A673 (cell line): Measurements from ENCODE around the gene NLGN1. TPM values are rescaled to one million over a fixed set of nuclear protein-coding genes. Genes with fewer than 3 reads are reported as not detected.

ENCODE experiments used
- BruUV-seq: library from RNA; stranded (reverse); fragments of 400-500 nt; replicated peaks from 2 replicates; lab custom pipeline; 2021; lab: Mats Ljungman, UMichigan
- CTCF ChIA-PET: fragments of 300-600 bp; sonication (Branson Sonifier 250); formaldehyde crosslinking; loops from one replicate; lab custom pipeline; 2022; ENCODE audit warnings: antibody characterized with exemption; lab: Charles Lee
- POLR2A ChIA-PET: fragments of 300-600 bp; sonication (Branson Sonifier 250); formaldehyde crosslinking; loops from one replicate; lab custom pipeline; 2022; ENCODE audit warnings: antibody characterized with exemption; ENCODE audit not compliant: low non-redundant PET; lab: Charles Lee
- DNase-seq: peaks from one replicate; pipeline ENCODE4 v3.0.0-alpha.2; 2015; ENCODE audit warnings: low spot score
- H3K27ac ChIP-seq: fragments of 200-600 bp; sonication (generic); 2 replicates; pipeline ENCODE4 v1.5.1; 2016; ENCODE audit warnings: mixed run types, low read depth, mild to moderate bottlenecking, mixed read lengths, antibody characterized with exemption, low read length; ENCODE audit not compliant: poor library complexity, severe bottlenecking
- H3K27me3 ChIP-seq: fragments of 200-600 bp; sonication (generic); replicated peaks from 2 replicates; pipeline ENCODE4 v1.6.1; 2017; ENCODE audit warnings: mixed run types, low read depth, mild to moderate bottlenecking, mixed read lengths, antibody characterized with exemption, low read length; ENCODE audit not compliant: insufficient read depth, poor library complexity
- H3K36me3 ChIP-seq: fragments of 200-600 bp; sonication (generic); 2 replicates; pipeline ENCODE4 v1.6.1; 2016; ENCODE audit warnings: mixed run types, mild to moderate bottlenecking, mixed read lengths, antibody characterized with exemption, low read length; ENCODE audit not compliant: insufficient read depth, poor library complexity, severe bottlenecking
- H3K4me1 ChIP-seq: fragments of 200-600 bp; sonication (generic); 2 replicates; pipeline ENCODE4 v1.6.1; 2017; ENCODE audit warnings: mixed run types, mild to moderate bottlenecking, mixed read lengths, antibody characterized with exemption, low read length; ENCODE audit not compliant: insufficient read depth, poor library complexity, severe bottlenecking
- H3K4me3 ChIP-seq: fragments of 200-600 bp; sonication (generic); 2 replicates; pipeline ENCODE4 v1.5.1; 2016; ENCODE audit warnings: low read depth, mixed run types, mild to moderate bottlenecking, mixed read lengths, low read length; ENCODE audit not compliant: poor library complexity, severe bottlenecking
- H3K9me3 ChIP-seq: fragments of 200-600 bp; sonication (generic); 2 replicates; pipeline ENCODE4 v1.6.1; 2016; ENCODE audit warnings: mixed run types, low read depth, mild to moderate bottlenecking, mixed read lengths, antibody characterized with exemption, low read length; ENCODE audit not compliant: poor library complexity, severe bottlenecking
- CTCF ChIP-seq: fragments of 300-800, 200-600 bp; sonication (generic); conservative IDR thresholded peaks from 2 replicates; pipeline ENCODE4 v1.5.1; 2017; ENCODE audit warnings: low read depth, mild to moderate bottlenecking, antibody characterized with exemption, low read length, moderate library complexity, mixed read lengths
- EZH2 ChIP-seq: fragments of 200-600 bp; sonication (generic); IDR thresholded peaks from 2 replicates; pipeline ENCODE4 v1.6.1; 2017; ENCODE audit warnings: borderline replicate concordance, low read depth, mild to moderate bottlenecking, mixed read lengths, antibody characterized with exemption, low read length; ENCODE audit not compliant: poor library complexity, severe bottlenecking
- intact Hi-C: fragments of 100-400 bp; cut with micrococcal nuclease; formaldehyde crosslinking; loops from one replicate; pipeline ENCODE4 v1.10.0; 2022; ENCODE audit not compliant: unreplicated experiment
- total RNA-seq: library from RNA; stranded (reverse); gene quantifications from 2 replicates; pipeline ENCODE4 v1.2.3, GENCODE V29; 2021

Gene NLGN1
- total RNA-seq, 1 experiment from 2014 or later, result 0.39 TPM

- Histone ChIP-seq H3K36me3 (no peaks in the 10 kb centered on the region), H3K4me1 (peaks cover 9% of the 10 kb centered on the region), H3K4me3 (no peak overlapping the region), H3K27me3 (peaks cover 10% of the 10 kb centered on the region), H3K27ac (no peak overlapping the region), H3K9me3 (no peaks in the 10 kb centered on the region)
- TF ChIP-seq CTCF, result no peak
- TF ChIP-seq EZH2, result no peak
- no TSS peak for BruUV-seq
- intact Hi-C loops, result no loop called here
- CTCF ChIA-PET, result no interaction called here
- POLR2A ChIA-PET, result no interaction called here
- no peak for DNase-seq
These were observed 686.2 kb downstream of the NLGN1 start for GRCh38 chr3:174083706-174084105.

- peak; percentile 90 for DNase-seq
- Histone ChIP-seq H3K4me3 (no peak overlapping the region), H3K27ac (no peak overlapping the region), H3K4me1 (peaks cover 41% of the 10 kb centered on the region), H3K27me3 (peaks cover 23% of the 10 kb centered on the region), H3K36me3 (no peaks in the 10 kb centered on the region), H3K9me3 (no peaks in the 10 kb centered on the region)
- BruUV-seq, result no TSS peak
- POLR2A ChIA-PET, result interaction anchor here (0.6 kb wide), 1 partner anchor 159 kb away, joined by 6 read pairs; no protein-coding TSS in a partner anchor
- intact Hi-C loops, result loop anchor here (5.0 kb wide), 1 partner anchor 152 kb away; no protein-coding TSS in a partner anchor
- CTCF ChIA-PET, result no interaction called here
- no peak for TF ChIP-seq CTCF
- TF ChIP-seq EZH2, result no peak
These were observed 692.0 kb downstream of the NLGN1 start for GRCh38 chr3:174089592-174089991.

GRCh38 chr3:174094669-174095068, 697.1 kb downstream of the NLGN1 start:
- no TSS peak for BruUV-seq
- no peak for DNase-seq
- no peak for TF ChIP-seq EZH2
- TF ChIP-seq CTCF, result no peak
- H3K9me3 ChIP-seq, result no peaks in the 10 kb centered on the region
- ChIA-PET CTCF (no interaction called here), POLR2A (no interaction called here)
- no peak overlapping the region for H3K27ac ChIP-seq
- peaks cover 44% of the 10 kb centered on the region for H3K4me1 ChIP-seq
- H3K4me3 ChIP-seq, result no peak overlapping the region
- no peaks in the 10 kb centered on the region for H3K36me3 ChIP-seq
- intact Hi-C loops, result no loop called here
- peaks cover 11% of the 10 kb centered on the region for H3K27me3 ChIP-seq
